HCT116 (cell line): Measurements from ENCODE around the gene TBC1D16. TPM values are rescaled to one million over a fixed set of nuclear protein-coding genes. Genes with fewer than 3 reads are reported as not detected.

ENCODE experiments used
- ATAC-seq: fragments of 200-7000 bp; cut with Tn5 transposase; 2 replicates; pipeline ENCODE4 v1.9.1; 2020; ENCODE audit warnings: mild to moderate bottlenecking, moderate library complexity
- BruUV-seq: library from RNA; stranded (reverse); fragments of 400-500 nt; replicated peaks from 2 replicates; lab custom pipeline; 2021; lab: Mats Ljungman, UMichigan
- CTCF ChIA-PET: fragments of 300-600 bp; sonication (Branson Sonifier 250); formaldehyde crosslinking; loops from one replicate; lab custom pipeline; 2021; ENCODE audit warnings: antibody characterized with exemption; lab: Charles Lee
- POLR2A ChIA-PET: fragments of 300-600, 350-600 bp; sonication (Branson Sonifier 250); formaldehyde crosslinking; loops from one replicate; lab custom pipeline; 2021; ENCODE audit warnings: antibody characterized with exemption; lab: Charles Lee
- RAD21 ChIA-PET, 2 experiments: fragments of 300-600 bp; sonication (Branson Sonifier 250); formaldehyde crosslinking; loops; one replicate each; lab custom pipeline; 2023; ENCODE audit warnings: low total read pairs in 2 of 2; ENCODE audit not compliant: uncharacterized antibody in 2 of 2, unreplicated experiment in 2 of 2, low non-redundant PET in 1 of 2; lab: Charles Lee
- DNase-seq: peaks from one replicate; pipeline ENCODE4 v3.0.0-alpha.2; 2010; ENCODE audit warnings: low read depth, low spot score
- H2AFZ ChIP-seq: fragments of 200-600 bp; shearing (Covaris generic), sonication (generic); 2 replicates; pipeline ENCODE4 v1.6.1; 2017; ENCODE audit warnings: low read depth, mixed run types, mixed read lengths, antibody characterized with exemption, low read length; ENCODE audit not compliant: poor library complexity, severe bottlenecking
- H3K27ac ChIP-seq: 2 replicates; pipeline ENCODE4 v1.5.1; 2012; ENCODE audit warnings: low read depth, low read length
- H3K27me3 ChIP-seq: fragments of 200-600 bp; sonication (generic); 2 replicates; pipeline ENCODE4 v1.6.1; 2016; ENCODE audit warnings: mixed run types, low read length, mixed read lengths; ENCODE audit not compliant: insufficient read depth
- H3K36me3 ChIP-seq, 2 experiments: fragments of 200-500 bp in 1 of 2; fragments of 200-600 bp in 1 of 2; sonication (Bioruptor generic) in 1 of 2; sonication (generic) in 1 of 2; 2 replicates each; pipeline versions ENCODE4 v1.5.1 to v1.6.1; 2014 to 2016; ENCODE audit warnings: low read length in 2 of 2, inconsistent platforms in 1 of 2, mixed read lengths in 1 of 2, mixed run types in 1 of 2; ENCODE audit not compliant: insufficient read depth in 2 of 2, control insufficient read depth in 1 of 2
- H3K4me1 ChIP-seq, 2 experiments: fragments of 200-600 bp in 1 of 2; sonication (generic) in 1 of 2; 2 replicates each; pipeline versions ENCODE4 v1.5.1 to v1.6.1; 2012 to 2017; ENCODE audit warnings: low read length in 2 of 2, inconsistent platforms in 1 of 2, mild to moderate bottlenecking in 1 of 2, mixed read lengths in 1 of 2, mixed run types in 1 of 2, moderate library complexity in 1 of 2; ENCODE audit not compliant: insufficient read depth in 2 of 2, control insufficient read depth in 1 of 2
- H3K4me2 ChIP-seq: fragments of 200-600 bp; sonication (generic); 2 replicates; pipeline ENCODE4 v1.6.1; 2017; ENCODE audit warnings: mixed run types, low read length, mixed read lengths
- H3K4me3 ChIP-seq, 2 experiments: fragments of 200-600 bp in 1 of 2; sonication (generic) in 1 of 2; replicated peaks in 1 of 2; 2 replicates each; pipeline ENCODE4 v1.5.1; 2011 to 2016; ENCODE audit warnings: low read length in 2 of 2, control low read depth in 1 of 2, low read depth in 1 of 2, mild to moderate bottlenecking in 1 of 2, mixed read lengths in 1 of 2, mixed run types in 1 of 2
- H3K79me2 ChIP-seq: fragments of 200-600 bp; sonication (generic); 2 replicates; pipeline ENCODE4 v1.6.1; 2017; ENCODE audit warnings: mild to moderate bottlenecking, mixed run types, low read length, moderate library complexity, mixed read lengths; ENCODE audit not compliant: insufficient read depth
- H3K9ac ChIP-seq: fragments of 200-600 bp; sonication (generic); 2 replicates; pipeline ENCODE4 v1.6.1; 2016; ENCODE audit warnings: low read length, mixed read lengths
- H3K9me2 ChIP-seq: fragments of 200-600 bp; sonication (generic), shearing (Covaris generic); 2 replicates; pipeline ENCODE4 v1.6.1; 2017; ENCODE audit warnings: mixed run types, mild to moderate bottlenecking, moderate library complexity; ENCODE audit not compliant: insufficient read depth
- H3K9me3 ChIP-seq, 2 experiments: fragments of 200-500 bp in 1 of 2; fragments of 200-600 bp in 1 of 2; sonication (Bioruptor generic) in 1 of 2; sonication (generic) in 1 of 2; 2 replicates each; pipeline ENCODE4 v1.6.1; 2014 to 2017; ENCODE audit warnings: low read length in 2 of 2, mixed read lengths in 2 of 2, inconsistent platforms in 1 of 2, low read depth in 1 of 2, mild to moderate bottlenecking in 1 of 2, mixed run types in 1 of 2, moderate library complexity in 1 of 2; ENCODE audit not compliant: control insufficient read depth in 1 of 2, insufficient read depth in 1 of 2
- H4K20me1 ChIP-seq: fragments of 200-600 bp; sonication (generic), shearing (Covaris generic); 2 replicates; pipeline ENCODE4 v1.6.1; 2017; ENCODE audit warnings: mixed run types, mild to moderate bottlenecking, moderate library complexity; ENCODE audit not compliant: insufficient read depth
- ATF3 ChIP-seq: IDR thresholded peaks from 2 replicates; pipeline ENCODE4 v1.6.1; 2012
- CBX3 ChIP-seq: IDR thresholded peaks from 2 replicates; pipeline ENCODE4 v1.6.1; 2012; ENCODE audit warnings: low read depth
- CEBPB ChIP-seq: IDR thresholded peaks from 2 replicates; pipeline ENCODE4 v1.6.1; 2012; ENCODE audit warnings: low read depth
- CTCF ChIP-seq, 3 experiments: fragments of 200-600 bp in 1 of 3; sonication (generic) in 1 of 3; IDR thresholded peaks in 2 of 3; conservative IDR thresholded peaks in 1 of 3; 2 replicates each; pipeline ENCODE4 v1.5.1; 2012 to 2017; ENCODE audit warnings: low read depth in 2 of 3, low read length in 2 of 3, antibody characterized with exemption in 1 of 3, borderline replicate concordance in 1 of 3, control low read depth in 1 of 3, mild to moderate bottlenecking in 1 of 3, mixed read lengths in 1 of 3, mixed run types in 1 of 3, moderate library complexity in 1 of 3; ENCODE audit not compliant: insufficient read depth in 1 of 3
- EGR1 ChIP-seq: IDR thresholded peaks from 2 replicates; pipeline ENCODE4 v1.6.1; 2012; ENCODE audit warnings: low read depth
- ELF1 ChIP-seq: IDR thresholded peaks from 2 replicates; pipeline ENCODE4 v1.6.1; 2012; ENCODE audit warnings: low read depth, borderline replicate concordance
- EZH2 ChIP-seq: fragments of 200-600 bp; sonication (generic); IDR thresholded peaks from 2 replicates; pipeline ENCODE4 v1.6.1; 2017; ENCODE audit warnings: antibody characterized with exemption, mixed run types
- EZH2phosphoT487 ChIP-seq: fragments of 200-600 bp; IDR thresholded peaks from 2 replicates; pipeline ENCODE4 v1.6.1; 2018; ENCODE audit warnings: antibody characterized with exemption, borderline replicate concordance
- FOSL1 ChIP-seq: IDR thresholded peaks from 2 replicates; pipeline ENCODE4 v1.6.1; 2012; ENCODE audit warnings: low read depth
- JUND ChIP-seq: IDR thresholded peaks from 2 replicates; pipeline ENCODE4 v1.6.1; 2012
- POLR2A ChIP-seq: IDR thresholded peaks from 2 replicates; pipeline ENCODE4 v1.7.0; 2011; ENCODE audit warnings: borderline replicate concordance; ENCODE audit not compliant: insufficient read depth, insufficient read length; ENCODE audit errors: extremely low read depth
- REST ChIP-seq: IDR thresholded peaks from 2 replicates; pipeline ENCODE4 v1.6.1; 2012; ENCODE audit warnings: low read depth
- SIN3A ChIP-seq: IDR thresholded peaks from 2 replicates; pipeline ENCODE4 v1.6.1; 2012; ENCODE audit warnings: low read depth
- SRF ChIP-seq: IDR thresholded peaks from 2 replicates; pipeline ENCODE4 v1.6.1; 2012; ENCODE audit warnings: low read depth
- TCF7L2 ChIP-seq: IDR thresholded peaks from 2 replicates; pipeline ENCODE4 v1.7.0; 2011; ENCODE audit warnings: borderline replicate concordance, inconsistent platforms; ENCODE audit not compliant: insufficient read depth, insufficient read length; ENCODE audit errors: extremely low read depth
- YY1 ChIP-seq: IDR thresholded peaks from 2 replicates; pipeline ENCODE4 v1.6.1; 2011; ENCODE audit warnings: low read length, low read depth, moderate library complexity, mild to moderate bottlenecking; ENCODE audit not compliant: insufficient replicate concordance; ENCODE audit errors: extremely low read depth
- ZBTB33 ChIP-seq: IDR thresholded peaks from 2 replicates; pipeline ENCODE4 v1.6.1; 2011; ENCODE audit warnings: mild to moderate bottlenecking, low read length, moderate library complexity; ENCODE audit not compliant: insufficient replicate concordance; ENCODE audit errors: extremely low read depth
- ZFX ChIP-seq: fragments of 450-650 bp; IDR thresholded peaks from 2 replicates; pipeline ENCODE4 v1.6.1; 2017
- ZNF274 ChIP-seq: fragments of 200-500 bp; sonication (Bioruptor generic); IDR thresholded peaks from 2 replicates; pipeline ENCODE4 v1.6.1; 2014; ENCODE audit warnings: mild to moderate bottlenecking, low read depth, low read length, inconsistent platforms
- intact Hi-C: fragments of 100-400 bp; cut with micrococcal nuclease; formaldehyde crosslinking; loops from 2 replicates; pipeline ENCODE4 v1.10.0; 2022
- total RNA-seq: library from RNA; stranded (reverse); gene quantifications from one replicate; pipeline ENCODE4 v1.2.1, GENCODE V29; 2021; ENCODE audit not compliant: unreplicated experiment

The TBC1D16 gene
- total RNA-seq, 1 experiment from 2014 or later, result 31.1 TPM

GRCh38 chr17:79968116-79968515, 67.6 kb downstream of the TBC1D16 start:
- no TSS peak for BruUV-seq
- intact Hi-C loops, result no loop called here
- no peak for TF ChIP-seq ELF1
- no peak for TF ChIP-seq EZH2
- TF ChIP-seq JUND, result no peak
- no peak for TF ChIP-seq EZH2phosphoT487
- no peak for TF ChIP-seq SRF
- no peak for TF ChIP-seq ZNF274
- no peak for TF ChIP-seq CTCF (IDR thresholded peaks at IDR 0.05 in 2 of 3, conservative IDR thresholded peaks at IDR 0.05 in 1 of 3; ENCODE audit: borderline replicate concordance in 1 of 3, insufficient read depth in 1 of 3, low read depth in 2 of 3, low read length in 2 of 3)
- no peak for TF ChIP-seq ATF3
- no peak for TF ChIP-seq REST
- TF ChIP-seq EGR1, result no peak
- TF ChIP-seq SIN3A, result no peak
- TF ChIP-seq TCF7L2, result no peak
- TF ChIP-seq POLR2A, result no peak
- TF ChIP-seq FOSL1, result no peak
- no peak for TF ChIP-seq ZBTB33
- no peak for TF ChIP-seq YY1
- no peak for TF ChIP-seq ZFX
- no peak for TF ChIP-seq CEBPB
- no peak for TF ChIP-seq CBX3
- no peak overlapping the region for H3K4me2 ChIP-seq
- H4K20me1 ChIP-seq, result no peaks in the 10 kb centered on the region
- RAD21 ChIA-PET, result no interaction called here
- no peak overlapping the region for H3K27ac ChIP-seq
- no peaks in the 10 kb centered on the region for H3K9me3 ChIP-seq
- DNase-seq, result no peak
- no peaks in the 10 kb centered on the region for H3K27me3 ChIP-seq
- H3K36me3 ChIP-seq, result no peaks in the 10 kb centered on the region
- POLR2A ChIA-PET, result no interaction called here
- CTCF ChIA-PET, result interaction anchor here (0.8 to 1.4 kb wide), 3 partner anchors 41 to 133 kb away, joined by 3 to 5 read pairs (median 3); partner anchors contain the start of gene GAA
- H2AFZ ChIP-seq, result no peak overlapping the region
- H3K9me2 ChIP-seq, result no peaks in the 10 kb centered on the region
- H3K9ac ChIP-seq, result no peak overlapping the region
- no peak overlapping the region for H3K4me3 ChIP-seq
- ATAC-seq, result no peak
- H3K79me2 ChIP-seq, result no peaks in the 10 kb centered on the region
- H3K4me1 ChIP-seq, result no peaks in the 10 kb centered on the region
